A549 (cell line): ENCODE results near the gene SOSTDC1. TPM values are rescaled to one million over a fixed set of nuclear protein-coding genes. Genes with fewer than 3 reads are reported as not detected.
A peak's percentile ranks its signal among the peaks of the same experiment; 100 is the strongest.

Experiments used
- ATAC-seq, 2 experiments: fragments of 200-7000 bp in 1 of 2; fragments of >200 bp in 1 of 2; cut with Nextera tagmentation in 1 of 2; cut with Tn5 transposase in 1 of 2; 3 replicates each; pipeline versions ENCODE4 v1.8.0 to v1.9.1; 2018 to 2020; ENCODE audit warnings: mild to moderate bottlenecking in 1 of 2, moderate library complexity in 1 of 2
- CTCF ChIA-PET: fragments of 300-600 bp; sonication (Branson Sonifier 250); formaldehyde crosslinking; extraction: SDS; loops from one replicate; lab custom pipeline; 2021; ENCODE audit warnings: antibody characterized with exemption, inconsistent platforms; lab: Yijun Ruan, JAX
- POLR2A ChIA-PET: fragments of 350-600 bp; formaldehyde crosslinking; extraction: SDS; loops from one replicate; lab custom pipeline; 2021; ENCODE audit warnings: antibody characterized with exemption, inconsistent platforms; lab: Yijun Ruan, JAX
- DNase-seq, 2 experiments: peaks; one replicate each; pipeline versions ENCODE4 v3.0.0 to v3.0.0-alpha.2; 2011 to 2016; ENCODE audit warnings: low read depth in 1 of 2, low spot score in 1 of 2
- FAIRE-seq: peaks from 2 replicates; lab custom pipeline; 2011; peaks lifted over from hg19 to GRCh38; lab: Jason Lieb, UNC
- H3K27ac ChIP-seq, 2 experiments: fragments of >200 bp; sonication (Bioruptor Twin); formaldehyde crosslinking; 3 replicates each; pipeline ENCODE4 v1.5.1; 2016 to 2017
- H3K4me1 ChIP-seq: fragments of >200 bp; sonication (Bioruptor Twin); formaldehyde crosslinking; 3 replicates; pipeline ENCODE4 v1.6.1; 2016
- H3K4me2 ChIP-seq: fragments of >200 bp; sonication (Bioruptor Twin); formaldehyde crosslinking; 3 replicates; pipeline ENCODE4 v1.6.1; 2016
- H3K4me3 ChIP-seq: fragments of >200 bp; sonication (Bioruptor Twin); formaldehyde crosslinking; 3 replicates; pipeline ENCODE4 v1.5.1; 2016
- H3K9me3 ChIP-seq: fragments of >200 bp; sonication (Bioruptor Twin); formaldehyde crosslinking; 3 replicates; pipeline ENCODE4 v1.6.1; 2016
- BHLHE40 ChIP-seq: IDR thresholded peaks from 2 replicates; pipeline ENCODE4 v1.6.1; 2012; ENCODE audit warnings: low read depth, low read length, inconsistent platforms
- CBX2 ChIP-seq: fragments of 200-600 bp; sonication (generic); IDR thresholded peaks from 2 replicates; pipeline ENCODE4 v1.6.1; 2016; ENCODE audit warnings: low read depth, mild to moderate bottlenecking, borderline replicate concordance
- CBX8 ChIP-seq: fragments of 200-600 bp; sonication (generic); IDR thresholded peaks from 2 replicates; pipeline ENCODE4 v1.6.1; 2016
- CHD2 ChIP-seq: fragments of 150-350 bp; IDR thresholded peaks from 2 replicates; pipeline ENCODE4 v1.6.1; 2014; ENCODE audit warnings: low read length; ENCODE audit not compliant: partially characterized antibody
- EP300 ChIP-seq, 2 experiments: fragments of >200 bp; sonication (Bioruptor Twin); formaldehyde crosslinking; IDR thresholded peaks; 2 replicates in 1 of 2; 3 replicates in 1 of 2; pipeline ENCODE4 v1.6.1; 2016 to 2017
- ESRRA ChIP-seq: fragments of 150-350 bp; IDR thresholded peaks from 2 replicates; pipeline ENCODE4 v1.6.1; 2014; ENCODE audit warnings: mild to moderate bottlenecking, low read length, borderline replicate concordance
- GATA3 ChIP-seq: IDR thresholded peaks from 2 replicates; pipeline ENCODE4 v1.6.1; 2012; ENCODE audit warnings: borderline replicate concordance
- HEYL ChIP-seq: fragments of 250-450 bp; sonication (Bioruptor Pico); IDR thresholded peaks from 2 replicates; pipeline ENCODE4 v1.8.0; 2021; ENCODE audit warnings: mild to moderate bottlenecking, moderate library complexity
- JUN ChIP-seq, 2 experiments: fragments of >200 bp; sonication (Bioruptor Twin); formaldehyde crosslinking; IDR thresholded peaks; 2 replicates in 1 of 2; 3 replicates in 1 of 2; pipeline ENCODE4 v1.6.1; 2016 to 2017
- MAFK ChIP-seq: fragments of 450-650 bp; IDR thresholded peaks from 2 replicates; pipeline ENCODE4 v1.6.1; 2014; ENCODE audit not compliant: partially characterized antibody
- MAZ ChIP-seq: fragments of 150-350 bp; IDR thresholded peaks from 2 replicates; pipeline ENCODE4 v1.6.1; 2014; ENCODE audit warnings: antibody characterized with exemption, low read depth, low read length, borderline replicate concordance
- NFE2L2 ChIP-seq: fragments of 150-350 bp; conservative IDR thresholded peaks from 2 replicates; pipeline ENCODE4 v1.6.1; 2014; ENCODE audit warnings: low read length
- NR3C1 ChIP-seq: fragments of >200 bp; sonication (Bioruptor Twin); formaldehyde crosslinking; IDR thresholded peaks from 3 replicates; pipeline ENCODE4 v1.6.1; 2017
- POLR2AphosphoS2 ChIP-seq: conservative IDR thresholded peaks from 2 replicates; pipeline ENCODE4 v1.6.1; 2012; ENCODE audit warnings: low read length, improper control_type of control experiment, inconsistent platforms
- RAD21 ChIP-seq, 2 experiments: fragments of >200 bp in 1 of 2; sonication (Bioruptor Twin) in 1 of 2; formaldehyde crosslinking in 1 of 2; IDR thresholded peaks in 1 of 2; conservative IDR thresholded peaks in 1 of 2; 2 replicates in 1 of 2; 3 replicates in 1 of 2; pipeline ENCODE4 v1.6.1; 2012 to 2018; ENCODE audit warnings: inconsistent platforms in 1 of 2
- RARB ChIP-seq: fragments of 250-450 bp; sonication (Bioruptor Pico); IDR thresholded peaks from 2 replicates; pipeline ENCODE4 v1.8.0; 2021; ENCODE audit warnings: mild to moderate bottlenecking, moderate library complexity
- RCOR1 ChIP-seq: fragments of 150-350 bp; IDR thresholded peaks from 2 replicates; pipeline ENCODE4 v1.6.1; 2014; ENCODE audit warnings: antibody characterized with exemption, low read length, low read depth
- RFX5 ChIP-seq: fragments of 450-650 bp; IDR thresholded peaks from 2 replicates; pipeline ENCODE4 v1.7.1; 2014; ENCODE audit warnings: antibody characterized with exemption, mild to moderate bottlenecking, moderate library complexity
- SMC3 ChIP-seq: fragments of >200 bp; sonication (Bioruptor Twin); formaldehyde crosslinking; IDR thresholded peaks from 3 replicates; pipeline ENCODE4 v1.6.1; 2018; ENCODE audit warnings: inconsistent platforms
- TFCP2L1 ChIP-seq: fragments of 250-450 bp; sonication (Bioruptor Pico); IDR thresholded peaks from 2 replicates; pipeline ENCODE4 v1.5.0; 2021; ENCODE audit warnings: mild to moderate bottlenecking
- TP53 ChIP-seq: fragments of 250-450 bp; sonication (Bioruptor Pico); IDR thresholded peaks from 2 replicates; pipeline ENCODE4 v1.5.0; 2021; ENCODE audit warnings: mild to moderate bottlenecking, moderate library complexity
- whole genome bisulfite sequencing: methylation state at CpG from one replicate; pipeline ENCODE4 v1.1.6; 2017; ENCODE audit errors: missing lambda C conversion rate; 5-methylcytosine and 5-hydroxymethylcytosine counted together
- polyA plus RNA-seq, 4 experiments: library from polyadenylated mRNA; depleted of rRNA in 3 of 4; stranded (reverse); fragments of >200 nt; fragmentation: RNase III in 1 of 4; extraction: RNeasy Plus Mini Kit Qiagen cat#74134 plus additional on column Dnase treatment in 1 of 4; gene quantifications; 2 replicates in 3 of 4; 3 replicates in 1 of 4; pipeline ENCODE4 v1.2.3, GENCODE V29; 2011 to 2017
- TF ChIP-seq, protein P1 (sequence below): IDR thresholded peaks from 2 replicates; pipeline ENCODE4 v1.6.1; 2012; ENCODE audit warnings: low read depth, borderline replicate concordance
- TF ChIP-seq, protein P2 (sequence below): fragments of 250-450 bp; sonication (Bioruptor Pico); IDR thresholded peaks from 2 replicates; pipeline ENCODE4 v1.5.0; 2020; ENCODE audit warnings: low read depth, mild to moderate bottlenecking, moderate library complexity
- TF ChIP-seq, protein P3 (sequence below): IDR thresholded peaks from 2 replicates; pipeline ENCODE4 v1.6.1; 2012
- TF ChIP-seq, protein P4 (sequence below): fragments of >200 bp; sonication (Bioruptor Twin); formaldehyde crosslinking; IDR thresholded peaks from 2 replicates; pipeline ENCODE4 v1.6.1; 2016
- TF ChIP-seq, protein P5 (sequence below): fragments of >200 bp; sonication (Bioruptor Twin); formaldehyde crosslinking; IDR thresholded peaks from 3 replicates; pipeline ENCODE4 v1.6.1; 2016
- TF ChIP-seq, protein P6 (sequence below): fragments of 450-650 bp; IDR thresholded peaks from 2 replicates; pipeline ENCODE4 v1.6.1; 2014; ENCODE audit warnings: antibody characterized with exemption

SOSTDC1 gene
- polyA plus RNA-seq, 2 of the 4 experiments (the other 2 are of a cell fraction), result not detected

DNA sequence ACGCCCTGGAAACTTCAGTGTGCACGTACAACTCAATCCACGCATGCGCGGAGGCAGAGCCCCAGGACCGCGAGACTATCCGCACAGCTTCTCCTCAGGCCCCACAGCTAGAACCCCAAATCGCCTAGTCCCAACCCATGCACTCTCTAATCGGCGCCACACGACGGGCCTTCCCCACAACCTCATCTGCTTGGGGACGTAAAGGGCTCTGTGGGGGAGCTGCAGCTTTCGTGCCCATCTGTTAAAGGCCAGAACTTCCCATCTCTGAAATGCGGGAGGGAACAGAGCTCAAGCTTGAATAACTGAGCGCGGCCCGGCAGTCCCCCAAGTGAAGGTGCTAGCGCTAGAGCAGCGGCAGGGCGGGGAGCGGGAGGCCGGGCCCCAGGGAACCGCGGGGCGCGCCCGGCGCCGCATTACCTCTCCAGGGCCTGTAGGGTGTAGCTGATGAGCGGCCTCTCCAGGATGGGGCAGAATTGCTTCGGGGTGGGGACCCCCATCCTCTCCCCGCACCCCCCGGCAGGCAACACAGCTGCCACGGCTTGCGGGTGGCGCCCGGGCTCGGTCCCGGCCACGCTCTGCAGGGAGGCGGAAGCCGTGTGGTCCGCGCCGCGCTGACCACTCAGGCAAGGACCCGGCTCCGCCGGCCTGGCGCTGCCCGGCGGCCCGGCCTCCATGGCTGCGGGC lies 44.7 kb downstream of the SOSTDC1 start (continued):
- no peak for TF ChIP-seq BHLHE40
- TF ChIP-seq, protein P1, sequence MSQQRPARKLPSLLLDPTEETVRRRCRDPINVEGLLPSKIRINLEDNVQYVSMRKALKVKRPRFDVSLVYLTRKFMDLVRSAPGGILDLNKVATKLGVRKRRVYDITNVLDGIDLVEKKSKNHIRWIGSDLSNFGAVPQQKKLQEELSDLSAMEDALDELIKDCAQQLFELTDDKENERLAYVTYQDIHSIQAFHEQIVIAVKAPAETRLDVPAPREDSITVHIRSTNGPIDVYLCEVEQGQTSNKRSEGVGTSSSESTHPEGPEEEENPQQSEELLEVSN, result peak; percentile 77; the same call in 1 of the 2 replicates
- TF ChIP-seq, all 56 proteins: peak for 13

DNA sequence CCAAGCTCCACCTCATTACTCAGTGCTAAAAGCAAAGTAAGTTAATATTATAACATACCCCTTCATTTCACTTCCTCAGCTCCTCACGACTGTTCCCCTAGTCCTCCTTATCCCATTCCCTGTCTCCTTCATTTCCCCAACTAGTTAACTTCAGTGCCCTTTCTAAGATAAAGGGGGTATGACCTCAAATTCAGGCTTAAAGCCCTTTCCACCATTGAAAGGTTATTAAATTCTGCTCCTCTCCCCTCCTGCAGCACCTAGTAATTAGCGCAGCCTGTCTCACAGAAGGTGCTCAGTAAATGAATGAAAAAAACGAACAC lies 45.2 kb downstream of the SOSTDC1 start:
- CTCF ChIA-PET, result interaction anchor here (0.9 to 2.3 kb wide), 9 partner anchors 9 to 337 kb away, joined by 3 to 12 read pairs (median 4); no protein-coding TSS in a partner anchor
- POLR2A ChIA-PET, result interaction anchor here (0.6 to 2.7 kb wide), 14 partner anchors 9 to 1406 kb away, joined by 3 to 11 read pairs (median 4); partner anchors contain the start of genes ANKMY2 and BZW2
- WGBS, result 4% methylated on average over 3 of the region's 3 CpGs
- H3K4me2 ChIP-seq, result peak overlapping the region; percentile 92
- ATAC-seq, result peak; percentile 12 to 15
- H3K9me3 ChIP-seq, result no peaks in the 10 kb centered on the region
- peak overlapping the region; percentile 73 for H3K4me3 ChIP-seq
- H3K4me1 ChIP-seq, result peaks cover 12% of the 10 kb centered on the region
- no peak for FAIRE-seq
- TF ChIP-seq, protein P2, sequence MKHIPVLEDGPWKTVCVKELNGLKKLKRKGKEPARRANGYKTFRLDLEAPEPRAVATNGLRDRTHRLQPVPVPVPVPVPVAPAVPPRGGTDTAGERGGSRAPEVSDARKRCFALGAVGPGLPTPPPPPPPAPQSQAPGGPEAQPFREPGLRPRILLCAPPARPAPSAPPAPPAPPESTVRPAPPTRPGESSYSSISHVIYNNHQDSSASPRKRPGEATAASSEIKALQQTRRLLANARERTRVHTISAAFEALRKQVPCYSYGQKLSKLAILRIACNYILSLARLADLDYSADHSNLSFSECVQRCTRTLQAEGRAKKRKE (CRISPR knock-in tag), result no peak
- TF ChIP-seq TFCP2L1 (CRISPR knock-in tag) (no peak), HEYL (CRISPR knock-in tag) (no peak), JUN (IDR thresholded peaks at IDR 0.05) (no peak), RAD21 (conservative IDR thresholded peaks at IDR 0.05 in 1 of 2, IDR thresholded peaks at IDR 0.05 in 1 of 2) (no peak), EP300 (IDR thresholded peaks at IDR 0.05) (no peak), NFE2L2 (no peak), CBX8 (no peak), TP53 (no peak)
- TF ChIP-seq, protein P3, sequence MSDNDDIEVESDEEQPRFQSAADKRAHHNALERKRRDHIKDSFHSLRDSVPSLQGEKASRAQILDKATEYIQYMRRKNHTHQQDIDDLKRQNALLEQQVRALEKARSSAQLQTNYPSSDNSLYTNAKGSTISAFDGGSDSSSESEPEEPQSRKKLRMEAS, result no peak
- TF ChIP-seq, protein P4, sequence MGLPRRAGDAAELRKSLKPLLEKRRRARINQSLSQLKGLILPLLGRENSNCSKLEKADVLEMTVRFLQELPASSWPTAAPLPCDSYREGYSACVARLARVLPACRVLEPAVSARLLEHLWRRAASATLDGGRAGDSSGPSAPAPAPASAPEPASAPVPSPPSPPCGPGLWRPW, result no peak
- TF ChIP-seq, protein P5, sequence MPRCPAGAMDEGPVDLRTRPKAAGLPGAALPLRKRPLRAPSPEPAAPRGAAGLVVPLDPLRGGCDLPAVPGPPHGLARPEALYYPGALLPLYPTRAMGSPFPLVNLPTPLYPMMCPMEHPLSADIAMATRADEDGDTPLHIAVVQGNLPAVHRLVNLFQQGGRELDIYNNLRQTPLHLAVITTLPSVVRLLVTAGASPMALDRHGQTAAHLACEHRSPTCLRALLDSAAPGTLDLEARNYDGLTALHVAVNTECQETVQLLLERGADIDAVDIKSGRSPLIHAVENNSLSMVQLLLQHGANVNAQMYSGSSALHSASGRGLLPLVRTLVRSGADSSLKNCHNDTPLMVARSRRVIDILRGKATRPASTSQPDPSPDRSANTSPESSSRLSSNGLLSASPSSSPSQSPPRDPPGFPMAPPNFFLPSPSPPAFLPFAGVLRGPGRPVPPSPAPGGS, result no peak
- TF ChIP-seq, all 56 proteins: peak for 0
- no peak for DNase-seq
- H3K27ac ChIP-seq, result peak overlapping the region; percentile 98

DNA sequence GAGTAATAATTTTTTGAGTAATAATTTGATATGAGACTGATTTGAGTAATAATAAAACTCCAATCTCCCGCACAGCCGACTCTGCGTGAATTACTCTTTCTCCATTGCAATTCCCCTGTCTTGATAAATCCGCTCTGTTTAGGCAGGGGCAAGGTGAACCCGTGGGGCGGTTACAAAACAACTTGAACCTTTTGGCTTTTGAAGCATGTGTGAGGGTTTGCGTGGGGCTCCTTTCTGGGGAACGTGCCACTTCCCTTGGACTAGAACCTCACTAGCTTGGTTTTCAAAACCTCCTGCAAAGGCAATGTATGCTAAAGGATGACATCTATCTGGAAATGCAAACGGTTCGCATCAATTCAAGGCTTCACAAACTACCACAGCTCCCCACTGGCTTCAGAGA lies 45.7 kb downstream of the SOSTDC1 start:
- H3K9me3 ChIP-seq, result no peaks in the 10 kb centered on the region
- peak overlapping the region; percentile 73 for H3K4me3 ChIP-seq
- ChIA-PET POLR2A (interaction anchor here (0.6 to 2.7 kb wide), 10 partner anchors 10 to 1405 kb away, joined by 3 to 11 read pairs (median 5); partner anchors contain the start of genes ANKMY2 and BZW2), CTCF (interaction anchor here (1.0 to 2.3 kb wide), 8 partner anchors 8 to 336 kb away, joined by 3 to 12 read pairs (median 6); no protein-coding TSS in a partner anchor)
- no peak for DNase-seq
- peak overlapping the region; percentile 92 for H3K4me2 ChIP-seq
- no peak for FAIRE-seq
- peaks cover 12% of the 10 kb centered on the region for H3K4me1 ChIP-seq
- WGBS, result 83% methylated on average over 10 of the region's 10 CpGs
- TF ChIP-seq SMC3 (no peak), NR3C1 (no peak), CHD2 (no peak), EP300 (IDR thresholded peaks at IDR 0.05) (no peak), MAZ (no peak), JUN (IDR thresholded peaks at IDR 0.05) (no peak), RFX5 (no peak), RARB (no peak), ESRRA (no peak), RCOR1 (no peak), GATA3 (no peak), MAFK (no peak), CBX2 (no peak), POLR2AphosphoS2 (no peak)
- TF ChIP-seq, protein P1, result no peak
- TF ChIP-seq, protein P6, sequence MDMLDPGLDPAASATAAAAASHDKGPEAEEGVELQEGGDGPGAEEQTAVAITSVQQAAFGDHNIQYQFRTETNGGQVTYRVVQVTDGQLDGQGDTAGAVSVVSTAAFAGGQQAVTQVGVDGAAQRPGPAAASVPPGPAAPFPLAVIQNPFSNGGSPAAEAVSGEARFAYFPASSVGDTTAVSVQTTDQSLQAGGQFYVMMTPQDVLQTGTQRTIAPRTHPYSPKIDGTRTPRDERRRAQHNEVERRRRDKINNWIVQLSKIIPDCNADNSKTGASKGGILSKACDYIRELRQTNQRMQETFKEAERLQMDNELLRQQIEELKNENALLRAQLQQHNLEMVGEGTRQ, result no peak
- ATAC-seq, result no peak
- H3K27ac ChIP-seq, result peak overlapping the region; percentile 98; a peak in 4 of 6 replicates
